GM15510 (cell line): Measurements from ENCODE around the gene CACNA2D3.

Experiments used
- POLR2A ChIP-seq: IDR thresholded peaks from 3 replicates; pipeline ENCODE4 v1.6.1; 2011; ENCODE audit warnings: borderline replicate concordance; ENCODE audit not compliant: insufficient read length; ENCODE audit errors: extremely low read depth

CACNA2D3 gene

DNA sequence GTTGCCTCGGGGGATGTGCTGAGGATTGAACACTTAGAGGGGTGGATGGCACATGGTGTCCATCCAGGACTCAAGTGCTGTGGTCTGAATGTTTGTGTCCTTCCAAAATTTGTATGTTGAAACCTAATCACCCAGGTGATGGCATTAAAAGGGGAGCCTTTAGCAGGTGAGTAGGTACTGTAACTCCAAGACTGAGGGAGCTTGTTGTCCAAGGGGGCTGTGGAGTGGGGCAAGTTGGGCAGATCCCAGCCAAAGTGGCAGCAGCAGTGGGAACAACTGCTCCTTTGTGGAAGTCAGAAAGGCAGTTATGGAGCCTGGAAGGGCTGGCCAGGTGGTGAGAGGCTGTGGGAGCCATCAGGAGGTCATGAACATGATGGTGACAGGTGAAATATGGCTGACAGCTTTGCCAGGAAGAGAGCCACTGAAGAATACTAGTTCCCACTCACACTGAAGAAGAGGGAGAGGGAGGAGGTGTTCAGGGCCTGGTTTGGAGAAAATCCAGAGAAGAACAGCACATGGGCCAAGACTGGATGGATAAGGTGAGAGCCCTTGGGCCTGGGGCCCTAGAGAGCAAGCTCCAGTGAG lies 385.6 kb downstream of the CACNA2D3 start:
- no peak for TF ChIP-seq POLR2A

DNA sequence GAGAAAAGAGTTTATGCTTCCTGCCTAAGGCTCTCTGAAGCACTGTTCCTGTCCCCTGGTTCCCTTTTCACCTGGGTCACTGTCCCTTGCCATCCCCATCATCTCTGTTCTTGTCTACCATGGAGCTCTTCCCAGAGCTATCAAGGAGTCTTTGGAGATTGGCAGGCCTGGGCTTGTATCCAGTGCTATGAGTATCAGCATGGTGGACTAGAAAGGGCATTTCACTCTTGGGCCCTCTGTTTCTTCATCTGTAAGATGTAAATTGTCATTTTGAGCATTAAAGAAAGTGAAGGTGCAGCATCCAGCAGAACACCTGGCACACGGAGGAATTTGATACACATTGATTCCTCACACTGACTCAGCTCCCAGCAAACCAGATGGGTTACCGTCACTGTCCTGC lies 388.2 kb downstream of the CACNA2D3 start:
- TF ChIP-seq POLR2A = no peak

DNA sequence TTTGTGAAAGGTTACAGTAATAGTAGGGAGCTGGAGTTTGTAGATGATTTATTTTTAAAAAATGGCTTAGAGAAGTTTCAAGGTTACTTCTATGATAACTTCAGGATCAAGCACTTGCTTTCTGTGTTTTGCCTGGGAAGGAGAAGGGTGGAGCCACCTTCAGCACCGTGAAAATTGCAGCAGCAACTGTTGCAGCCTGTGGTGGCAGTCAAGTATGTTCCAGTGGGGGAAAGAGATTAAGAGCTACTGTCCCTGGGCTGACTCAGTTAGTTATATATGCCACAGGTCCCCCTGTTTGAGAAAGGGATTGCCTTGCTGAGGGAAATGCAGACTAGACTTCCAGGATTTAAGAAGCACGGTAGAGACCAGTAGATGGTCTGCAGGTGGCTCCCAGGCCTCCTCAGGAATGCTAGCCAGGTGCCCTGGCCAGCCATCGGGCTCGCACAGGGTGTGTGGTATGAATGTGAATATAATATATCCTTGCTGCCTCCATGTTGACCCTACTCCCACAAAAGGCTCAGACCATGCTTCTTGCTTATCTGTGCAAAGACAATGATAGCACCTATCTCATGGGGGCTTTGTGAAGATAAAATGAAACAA lies 389.5 kb downstream of the CACNA2D3 start:
- TF ChIP-seq POLR2A = no peak

DNA sequence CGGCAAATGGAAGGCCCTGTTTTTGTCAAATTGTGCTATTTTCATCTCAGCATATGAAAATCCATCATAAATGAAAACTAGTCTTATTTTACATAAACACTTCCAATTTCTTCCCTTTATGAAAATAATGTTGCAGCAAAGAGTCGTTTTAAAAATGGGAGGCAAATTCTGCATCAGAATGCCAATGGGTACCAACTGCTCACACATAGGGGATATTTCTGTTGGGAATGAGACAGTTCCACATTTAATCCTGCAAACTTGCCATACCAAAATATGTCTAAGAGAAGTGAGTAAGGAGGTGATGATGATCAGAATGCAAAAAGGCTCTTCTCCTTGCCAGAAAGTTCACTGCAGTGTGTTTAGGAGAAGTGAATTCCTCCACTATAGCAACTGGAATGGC lies 391.7 kb downstream of the CACNA2D3 start:
- TF ChIP-seq POLR2A = no peak

GRCh38 chr3:54514416-54514815 lies 392.1 kb downstream of the CACNA2D3 start:
- TF ChIP-seq POLR2A = no peak

GRCh38 chr3:54515441-54516213 lies 393.3 kb downstream of the CACNA2D3 start:
- TF ChIP-seq POLR2A = no peak

GRCh38 chr3:54517424-54517823 lies 395.1 kb downstream of the CACNA2D3 start:
- TF ChIP-seq POLR2A = no peak

GRCh38 chr3:54518011-54518675 lies 395.8 kb downstream of the CACNA2D3 start:
- no peak for TF ChIP-seq POLR2A

DNA sequence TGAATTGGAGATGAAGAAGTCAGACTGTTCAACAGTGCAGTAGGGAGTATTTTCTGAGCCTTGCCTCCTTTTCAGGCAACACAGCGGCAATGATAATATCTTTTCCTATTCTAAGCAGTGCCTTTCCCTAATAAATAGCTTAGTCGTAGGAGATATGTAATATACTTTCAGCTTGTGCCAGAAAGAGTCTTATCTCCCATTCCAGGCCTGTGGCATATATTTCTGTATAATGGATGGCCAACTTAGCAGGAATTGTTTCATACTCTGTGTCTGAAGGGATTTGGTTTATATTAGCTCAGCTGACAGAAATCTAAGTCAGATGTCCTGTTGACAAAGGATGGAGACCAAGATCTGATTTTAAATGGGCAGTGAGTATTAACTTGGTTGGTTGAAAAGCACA lies 397.1 kb downstream of the CACNA2D3 start:
- TF ChIP-seq POLR2A = no peak

DNA sequence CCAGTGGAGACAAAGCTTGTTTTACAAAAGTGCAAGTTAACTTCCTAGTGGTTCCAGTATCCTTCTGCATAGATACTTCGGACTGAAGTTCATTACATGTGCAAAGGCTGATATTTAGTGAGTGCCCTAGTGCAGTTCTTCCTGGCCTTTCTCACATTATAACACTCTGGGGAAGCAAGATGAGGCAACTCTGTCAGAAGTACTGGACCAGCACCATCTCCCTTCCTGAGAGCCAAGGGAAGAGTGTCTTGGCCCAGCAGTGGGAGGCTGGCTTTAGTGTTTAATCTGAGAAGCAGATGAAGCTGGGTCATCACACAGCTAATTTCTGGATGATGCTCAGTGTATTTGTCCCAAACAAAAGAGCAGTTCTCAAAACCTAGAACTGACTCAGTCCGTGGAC lies 397.7 kb downstream of the CACNA2D3 start:
- TF ChIP-seq POLR2A = no peak

- no peak for TF ChIP-seq POLR2A
These were observed 405.2 kb downstream of the CACNA2D3 start for GRCh38 chr3:54527521-54527920.

- TF ChIP-seq POLR2A = no peak
These were observed 405.6 kb downstream of the CACNA2D3 start for GRCh38 chr3:54527953-54528352.

DNA sequence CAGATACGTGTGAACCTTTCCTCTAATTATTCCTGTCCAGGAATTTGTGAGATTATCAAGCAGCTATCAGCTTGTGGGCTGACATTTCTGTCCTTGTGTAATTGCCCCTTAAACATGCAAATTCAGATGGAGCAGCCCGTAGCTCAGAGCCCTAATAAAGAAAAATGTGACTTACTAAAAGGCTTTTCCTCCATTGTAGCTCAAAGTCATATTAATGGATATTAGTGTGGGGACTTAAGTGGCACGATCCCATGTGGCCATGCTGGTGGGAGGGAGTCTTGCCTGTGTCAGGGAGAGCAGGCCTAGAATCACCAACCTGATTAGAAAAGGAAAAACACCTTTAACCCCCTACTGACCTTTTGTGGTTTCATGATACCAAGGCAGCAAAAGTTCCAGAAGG lies 406.3 kb downstream of the CACNA2D3 start:
- TF ChIP-seq POLR2A = no peak

GRCh38 chr3:54530091-54530490 lies 407.7 kb downstream of the CACNA2D3 start:
- TF ChIP-seq POLR2A = no peak

DNA sequence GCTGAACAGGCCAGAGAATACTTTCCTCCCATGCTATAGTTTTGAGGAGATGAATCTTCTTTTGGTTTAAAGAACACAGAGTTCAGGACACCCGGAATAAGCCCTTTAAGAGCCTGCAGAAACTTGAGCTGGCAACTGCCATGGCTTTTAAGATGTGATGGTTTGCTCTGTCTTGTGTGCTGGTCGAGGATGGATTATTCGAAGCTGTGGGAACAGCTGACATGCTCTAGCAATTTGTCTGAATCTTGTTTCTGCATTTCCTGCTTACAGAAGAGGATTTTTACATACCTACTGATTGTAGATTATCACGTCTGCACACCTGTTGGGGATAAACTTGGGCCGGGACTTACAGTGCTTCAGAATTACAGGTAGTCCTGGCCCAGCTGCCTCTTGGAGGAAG lies 408.6 kb downstream of the CACNA2D3 start:
- no peak for TF ChIP-seq POLR2A
